Measurements from ENCODE around the gene SLC35D2. TPM values are rescaled to one million over a fixed set of nuclear protein-coding genes. Genes with fewer than 3 reads are reported as not detected.
A peak's percentile ranks its signal among the peaks of the same experiment; 100 is the strongest.
"Not testable (repeated sequence)": the region's sequence is repeated elsewhere in the genome, so short reads cannot be mapped to it uniquely, and the experiment has no call there.

Gene SLC35D2
- polyA plus RNA-seq, 3 donors: 38.3 to 44.0 (median 40.2) TPM

DNA sequence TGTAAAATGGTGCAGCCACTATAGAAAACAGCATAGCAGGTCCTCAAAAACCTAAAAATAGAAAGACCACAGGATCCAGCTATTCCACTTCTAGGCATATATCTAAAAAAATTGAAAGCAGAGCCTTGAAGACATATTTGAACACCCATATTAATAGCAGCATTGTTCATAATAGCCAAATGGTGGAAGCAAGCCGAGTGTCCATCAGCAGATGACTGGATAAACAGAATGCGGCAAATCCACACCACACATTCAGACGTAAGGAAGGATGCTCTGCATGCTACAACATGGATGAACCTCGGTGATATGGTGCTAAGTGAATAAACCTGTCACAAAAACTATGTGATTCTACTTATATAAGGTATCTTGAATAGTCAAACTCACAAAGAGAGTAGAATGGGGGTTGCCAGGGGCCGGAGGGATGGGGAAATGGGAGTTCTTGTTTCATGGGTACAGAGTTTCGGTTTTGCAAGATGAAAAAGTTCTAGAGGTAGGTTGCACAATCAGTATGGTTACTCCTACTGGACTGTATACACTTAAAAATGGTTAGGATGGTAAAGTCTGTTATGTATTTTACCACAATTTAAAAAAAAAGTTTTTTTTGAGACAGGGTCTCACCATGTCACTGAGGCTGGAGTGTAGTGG is 64.5 kb downstream of the SLC35D2 start:
- DNase-seq (ENCODE audit: low read depth in 3 of 3, low spot score in 2 of 3): no peak

DNA sequence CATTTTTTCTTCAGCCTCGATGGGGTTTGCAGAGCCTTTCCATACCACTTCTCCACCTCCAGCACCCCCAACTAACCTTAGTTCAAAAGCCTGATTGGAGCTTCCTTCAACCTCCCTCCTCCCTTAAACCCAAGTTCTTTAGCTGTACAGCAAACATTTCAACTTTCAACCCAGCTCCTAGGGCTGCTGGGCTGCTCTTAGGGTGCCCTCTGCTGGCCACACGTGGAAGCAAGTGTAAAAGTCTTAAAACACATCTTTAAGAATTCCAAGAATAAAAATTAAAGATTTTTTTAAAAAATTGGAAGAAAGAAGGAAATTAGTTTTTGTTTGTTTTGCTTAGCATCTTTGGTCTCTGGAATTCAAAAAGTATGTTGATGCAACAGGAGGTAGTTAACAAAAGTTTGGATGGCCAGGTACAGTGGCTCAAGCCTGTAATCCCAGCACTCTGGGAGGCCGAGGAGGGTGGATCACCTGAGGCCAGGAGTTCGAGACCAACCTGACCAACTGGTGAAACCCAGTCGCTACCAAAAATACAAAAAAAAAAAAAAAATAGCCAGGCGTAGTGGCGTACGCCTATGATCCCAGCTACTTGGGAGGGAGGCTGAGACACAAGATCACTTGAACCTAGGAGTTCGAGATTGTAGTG is 66.1 kb downstream of the SLC35D2 start:
- peak; percentile 42 to 52 (median 47) for DNase-seq (ENCODE audit: low read depth in 3 of 3, low spot score in 2 of 3)

DNA sequence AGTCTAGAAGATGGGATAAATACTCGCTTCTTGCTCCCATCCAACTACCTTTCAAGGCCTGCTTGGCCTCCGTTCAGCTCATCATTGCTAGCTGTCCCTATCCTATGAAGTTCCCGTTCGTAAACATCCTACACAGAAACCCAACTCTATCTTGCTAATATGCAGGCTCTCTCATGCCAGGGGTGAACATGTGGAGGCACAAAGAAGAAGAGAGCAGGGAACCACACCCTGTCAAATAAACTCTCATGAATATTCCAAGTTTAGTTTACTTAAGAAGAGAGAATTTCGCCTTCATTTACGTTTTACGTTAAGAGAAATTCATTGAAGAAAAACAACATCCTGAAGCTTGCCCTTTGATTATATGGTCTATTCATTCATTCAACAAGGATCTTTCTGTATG is 73.7 kb downstream of the SLC35D2 start:
- DNase-seq (ENCODE audit: low read depth in 3 of 3, low spot score in 2 of 3): no peak

DNA sequence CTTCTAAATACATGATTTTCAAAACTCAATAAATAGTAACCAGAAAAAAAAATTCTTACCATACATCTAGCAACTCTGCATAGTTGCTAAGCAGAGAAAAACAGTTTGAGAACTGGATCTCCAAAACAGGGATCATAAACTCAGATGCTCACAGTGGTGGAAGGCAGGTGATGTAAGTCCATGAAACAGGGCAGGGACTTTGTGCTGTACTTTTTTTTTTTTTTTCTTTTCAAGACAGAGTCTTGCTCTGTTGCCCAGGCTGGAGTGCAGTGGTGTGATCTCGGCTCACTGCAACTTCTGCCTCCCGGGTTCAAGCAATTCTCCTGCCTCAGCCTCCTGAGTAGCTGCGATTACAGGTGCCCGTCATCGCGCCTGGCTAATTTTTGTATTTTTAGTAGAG is 76.6 kb downstream of the SLC35D2 start:
- DNase-seq (ENCODE audit: low read depth in 3 of 3, low spot score in 2 of 3): not testable (repeated sequence)

DNA sequence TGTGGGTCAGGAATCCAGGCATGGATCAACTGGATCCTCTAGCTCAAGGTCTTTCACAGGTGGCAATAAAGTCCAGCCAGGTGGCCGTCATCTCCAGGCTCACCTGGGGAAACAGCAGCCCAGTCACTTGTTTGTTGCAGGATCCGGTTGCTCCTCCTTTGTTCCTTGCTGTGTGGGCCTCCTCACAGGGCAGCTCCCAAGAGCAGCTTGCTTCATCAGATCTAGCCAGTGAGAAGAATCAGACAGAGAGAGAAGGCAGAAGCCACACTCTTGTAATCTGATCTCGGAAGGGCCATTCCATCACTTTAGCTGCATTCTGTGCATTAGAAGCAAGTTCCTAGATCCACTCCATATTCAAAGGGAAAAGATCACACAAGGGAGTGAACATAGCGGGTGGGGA is 78.3 kb downstream of the SLC35D2 start:
- DNase-seq (ENCODE audit: low read depth in 3 of 3, low spot score in 2 of 3): no peak

DNA sequence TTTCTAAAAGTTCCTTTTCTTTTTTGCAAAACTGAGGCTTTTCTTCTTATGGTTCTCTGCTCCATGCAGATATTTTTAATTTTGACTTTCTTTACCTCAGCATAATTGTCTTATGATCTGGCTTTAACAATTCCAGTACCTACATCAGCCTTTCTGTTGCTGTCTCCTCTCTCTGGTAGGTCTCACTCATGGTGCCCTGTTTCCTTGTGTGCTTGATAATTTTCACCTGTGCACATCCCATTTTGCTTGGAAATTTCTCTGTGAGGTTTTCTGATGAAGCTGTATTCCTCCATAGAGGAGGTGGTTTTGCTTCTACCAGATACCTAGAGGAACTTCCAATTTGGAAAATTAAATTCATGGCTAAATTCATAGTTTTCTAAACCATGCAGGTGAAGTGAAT is 79.3 kb downstream of the SLC35D2 start:
- DNase-seq (ENCODE audit: low read depth in 3 of 3, low spot score in 2 of 3): no peak

DNA sequence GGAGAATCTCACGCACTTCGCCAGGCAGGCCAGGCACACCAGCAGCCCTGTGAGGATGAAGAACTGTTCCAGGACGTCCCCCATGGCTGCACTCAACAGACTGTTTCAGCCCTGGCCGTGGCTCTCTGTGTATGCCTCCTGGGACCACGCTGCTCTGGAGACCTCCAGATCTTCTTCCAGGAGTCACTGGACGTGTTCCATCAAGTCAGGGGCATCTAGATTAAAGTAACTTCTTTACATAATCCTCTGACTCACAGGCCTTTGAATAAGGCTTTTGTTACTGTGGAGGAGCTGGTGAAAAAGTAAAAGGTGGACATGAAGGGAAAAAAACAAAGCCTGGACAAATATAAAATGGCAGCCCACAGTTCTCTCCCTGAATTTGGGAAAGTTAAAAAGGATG is 81.5 kb downstream of the SLC35D2 start, which contains the start of gene HSD17B3:
HSD17B3 (minus strand) TSS at position 156 of the 400 bp plus-strand sequence; CDS start at position 84, 72 bp downstream.
- no peak for DNase-seq (ENCODE audit: low read depth in 3 of 3, low spot score in 2 of 3)

DNA sequence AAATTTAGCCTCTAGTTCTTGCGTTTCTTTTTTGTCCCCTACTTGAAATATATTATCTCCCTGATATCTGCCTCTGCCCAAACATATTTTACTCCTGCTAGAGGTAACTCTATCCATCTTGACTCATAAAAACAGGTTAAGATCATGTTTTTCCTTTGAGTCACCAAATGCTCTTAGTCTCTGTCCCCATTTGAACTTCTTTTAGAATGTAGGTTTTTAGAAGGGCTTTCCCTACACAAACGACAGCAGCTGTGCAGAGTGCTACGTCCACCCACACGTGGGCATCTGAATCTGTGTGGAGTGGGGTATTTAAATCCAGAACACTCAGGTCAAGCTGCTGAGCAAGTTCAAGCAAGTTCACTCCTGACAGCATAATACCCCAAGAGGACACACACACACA is 83.7 kb downstream of the SLC35D2 start:
- no peak for DNase-seq (ENCODE audit: low read depth in 3 of 3, low spot score in 2 of 3)

DNA sequence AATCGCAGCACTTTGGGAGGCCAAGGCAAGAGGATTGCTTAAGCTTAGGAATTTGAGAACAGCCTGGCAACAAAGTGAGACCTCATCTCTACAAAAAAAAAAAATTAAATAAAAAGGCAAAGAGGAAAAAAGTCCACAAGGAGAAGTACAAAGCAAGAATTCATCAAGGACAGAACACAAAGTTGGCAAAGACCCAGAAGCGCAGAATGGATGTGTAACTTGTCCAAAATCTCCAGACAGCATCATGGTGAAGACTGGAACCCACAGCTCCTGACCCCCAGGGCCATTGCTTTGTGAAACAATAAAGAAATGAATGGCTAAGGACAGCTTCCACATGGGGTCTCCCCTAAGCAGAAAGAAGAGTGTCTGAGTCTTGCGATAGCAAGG is 89.4 kb downstream of the SLC35D2 start:
- DNase-seq (ENCODE audit: low read depth in 3 of 3, low spot score in 2 of 3): no peak

DNA sequence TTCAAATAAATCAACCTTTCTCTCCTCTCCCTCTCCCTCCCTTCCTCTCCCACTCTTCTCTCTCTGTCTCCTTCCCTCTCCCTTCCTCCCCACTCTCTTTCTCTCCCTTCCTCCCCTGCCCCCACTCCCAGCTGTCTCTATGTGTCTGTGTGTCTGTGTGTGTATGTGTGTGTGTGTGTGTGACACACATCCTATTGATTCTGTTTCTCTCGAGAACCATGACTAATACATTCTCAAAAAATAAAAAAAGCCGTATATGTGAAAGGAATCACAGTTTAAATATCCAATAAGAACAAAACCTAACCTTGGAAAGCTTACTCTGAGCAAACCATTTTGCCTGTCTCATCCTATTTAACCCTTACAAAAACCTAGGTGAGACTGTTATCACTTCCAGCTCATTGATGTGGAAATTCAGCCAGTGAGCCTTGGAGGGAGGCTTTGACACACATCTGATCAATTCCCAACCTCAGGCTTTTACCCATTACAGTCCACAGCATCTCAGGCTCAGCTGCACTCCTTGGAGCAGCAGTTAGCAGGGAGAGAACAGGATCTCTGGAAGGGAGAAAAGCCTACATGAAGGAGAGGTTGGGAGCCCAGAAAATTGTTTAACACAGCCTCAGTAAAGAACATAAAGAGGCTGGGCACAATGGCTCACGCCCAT is 89.9 kb downstream of the SLC35D2 start:
- DNase-seq (ENCODE audit: low read depth in 3 of 3, low spot score in 2 of 3): no peak

DNA sequence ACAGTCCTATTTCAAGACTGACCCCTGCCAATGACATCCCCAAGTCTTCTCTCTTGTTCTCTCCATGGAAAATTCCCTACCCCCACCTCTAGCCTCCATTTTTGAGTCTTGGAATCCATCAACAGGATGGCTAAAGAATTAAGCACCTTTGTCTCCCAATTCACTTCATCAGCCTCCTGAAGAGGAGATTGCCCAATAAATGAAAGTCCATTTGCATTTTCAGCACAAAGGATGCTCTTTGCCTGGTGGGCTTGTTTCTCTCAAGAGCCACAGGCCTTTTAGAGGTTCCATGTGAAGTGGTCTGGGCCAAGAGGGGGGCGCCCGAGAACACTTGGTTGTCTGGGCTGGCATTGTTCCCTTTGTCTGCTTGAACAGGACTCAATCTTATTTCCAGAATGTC is 94.1 kb downstream of the SLC35D2 start:
- no peak for DNase-seq (ENCODE audit: low read depth in 3 of 3, low spot score in 2 of 3)

DNA sequence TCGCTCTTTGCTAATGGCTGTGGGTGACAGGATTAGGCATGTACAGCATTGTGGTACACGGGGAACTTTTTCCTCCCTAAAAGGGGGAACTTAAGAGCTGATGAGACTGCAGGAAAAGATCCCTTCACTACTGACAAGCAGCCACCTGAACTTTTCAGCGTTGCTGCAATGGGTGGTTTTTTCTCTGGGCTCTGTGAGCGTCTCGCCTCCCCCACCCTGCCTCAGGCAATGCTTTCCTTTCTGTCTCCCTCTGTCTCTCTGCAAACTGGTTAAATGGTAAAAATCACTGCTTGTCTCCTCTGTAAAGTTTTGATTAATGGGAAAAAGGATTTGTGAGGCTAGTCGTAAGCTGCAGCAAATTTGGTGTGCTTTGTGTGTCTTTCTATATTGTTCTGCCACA is 101.9 kb downstream of the SLC35D2 start:
- DNase-seq (ENCODE audit: low read depth in 3 of 3, low spot score in 2 of 3): no peak

DNA sequence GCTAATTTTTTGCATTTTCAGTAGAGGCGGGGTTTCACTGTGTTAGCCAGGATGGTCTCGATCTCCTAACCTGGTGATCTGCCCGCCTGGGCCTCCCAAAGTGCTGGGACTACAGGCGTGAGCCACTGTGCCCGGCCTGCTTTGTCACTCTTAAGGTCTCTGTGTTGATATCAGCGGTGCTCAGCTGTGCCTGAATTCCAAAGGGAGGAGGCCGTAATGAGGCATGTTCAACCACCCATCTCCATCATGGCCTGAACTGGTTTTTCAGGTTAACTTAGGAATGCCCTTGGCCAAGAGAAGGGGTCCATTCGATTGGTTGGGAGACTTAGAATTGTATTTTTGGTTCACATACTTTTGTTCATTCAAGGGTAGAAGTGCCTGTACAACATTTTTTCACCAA is 103.6 kb downstream of the SLC35D2 start:
- peak in 2 of 3 donors; percentile 10 to 52 for DNase-seq (ENCODE audit: low read depth in 3 of 3, low spot score in 2 of 3)

DNA sequence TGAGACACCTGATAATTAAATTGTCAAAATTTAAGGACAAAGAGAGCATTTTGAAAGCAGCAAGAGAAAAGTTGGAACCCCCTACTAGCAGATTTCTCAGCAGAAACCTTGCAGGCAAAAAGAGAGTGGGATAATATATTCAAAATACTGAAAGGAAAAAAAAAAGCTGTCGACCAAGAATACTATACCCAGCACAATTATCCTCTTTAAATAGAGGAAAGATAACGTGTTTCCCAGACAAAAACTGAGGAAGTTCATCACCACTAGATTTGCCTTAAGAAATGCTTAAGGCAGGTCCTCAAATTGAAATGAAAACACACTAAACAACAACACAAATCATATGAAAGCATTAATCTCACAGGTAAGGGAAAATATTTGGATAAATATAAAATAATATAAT is 108.6 kb downstream of the SLC35D2 start:
- DNase-seq (ENCODE audit: low read depth in 3 of 3, low spot score in 2 of 3): no peak

Other genes starting within 250 kb of the SLC35D2 start
- gene HSD17B3, start 81.5 kb downstream of the SLC35D2 start, polyA plus RNA-seq (ENCODE audit: insufficient read length in 3 of 3): 1 to 10 TPM in 1 of 3 donors, under 1 TPM in 2; 0.67 to 1.2 (median 0.72) TPM
- gene ZNF367, start 34.7 kb upstream of the SLC35D2 start, polyA plus RNA-seq (ENCODE audit: insufficient read length in 3 of 3): 10 to 100 TPM in 2 of 3 donors, 1 to 10 TPM in 1; 8.4 to 10.5 (median 10.3) TPM
- 10 to 100 TPM; 19.0 to 22.0 (median 20.3) TPM for gene HABP4, start 66.5 kb upstream of the SLC35D2 start, polyA plus RNA-seq (ENCODE audit: insufficient read length in 3 of 3)
- 10 to 100 TPM; 25.0 to 28.3 (median 27.8) TPM for gene CDC14B, start 236.1 kb upstream of the SLC35D2 start, polyA plus RNA-seq (ENCODE audit: insufficient read length in 3 of 3)